GF-D8 (cell line): Measurements from ENCODE around the gene GLOD4.
"Not testable (repeated sequence)": the region's sequence is repeated elsewhere in the genome, so short reads cannot be mapped to it uniquely, and the experiment has no call there.

Experiments used
- DNase-seq: peaks from one replicate; lab custom pipeline; 2025; lab: John Stamatoyannopoulos, UW

Gene GLOD4, protein sequence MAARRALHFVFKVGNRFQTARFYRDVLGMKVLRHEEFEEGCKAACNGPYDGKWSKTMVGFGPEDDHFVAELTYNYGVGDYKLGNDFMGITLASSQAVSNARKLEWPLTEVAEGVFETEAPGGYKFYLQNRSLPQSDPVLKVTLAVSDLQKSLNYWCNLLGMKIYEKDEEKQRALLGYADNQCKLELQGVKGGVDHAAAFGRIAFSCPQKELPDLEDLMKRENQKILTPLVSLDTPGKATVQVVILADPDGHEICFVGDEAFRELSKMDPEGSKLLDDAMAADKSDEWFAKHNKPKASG

DNA sequence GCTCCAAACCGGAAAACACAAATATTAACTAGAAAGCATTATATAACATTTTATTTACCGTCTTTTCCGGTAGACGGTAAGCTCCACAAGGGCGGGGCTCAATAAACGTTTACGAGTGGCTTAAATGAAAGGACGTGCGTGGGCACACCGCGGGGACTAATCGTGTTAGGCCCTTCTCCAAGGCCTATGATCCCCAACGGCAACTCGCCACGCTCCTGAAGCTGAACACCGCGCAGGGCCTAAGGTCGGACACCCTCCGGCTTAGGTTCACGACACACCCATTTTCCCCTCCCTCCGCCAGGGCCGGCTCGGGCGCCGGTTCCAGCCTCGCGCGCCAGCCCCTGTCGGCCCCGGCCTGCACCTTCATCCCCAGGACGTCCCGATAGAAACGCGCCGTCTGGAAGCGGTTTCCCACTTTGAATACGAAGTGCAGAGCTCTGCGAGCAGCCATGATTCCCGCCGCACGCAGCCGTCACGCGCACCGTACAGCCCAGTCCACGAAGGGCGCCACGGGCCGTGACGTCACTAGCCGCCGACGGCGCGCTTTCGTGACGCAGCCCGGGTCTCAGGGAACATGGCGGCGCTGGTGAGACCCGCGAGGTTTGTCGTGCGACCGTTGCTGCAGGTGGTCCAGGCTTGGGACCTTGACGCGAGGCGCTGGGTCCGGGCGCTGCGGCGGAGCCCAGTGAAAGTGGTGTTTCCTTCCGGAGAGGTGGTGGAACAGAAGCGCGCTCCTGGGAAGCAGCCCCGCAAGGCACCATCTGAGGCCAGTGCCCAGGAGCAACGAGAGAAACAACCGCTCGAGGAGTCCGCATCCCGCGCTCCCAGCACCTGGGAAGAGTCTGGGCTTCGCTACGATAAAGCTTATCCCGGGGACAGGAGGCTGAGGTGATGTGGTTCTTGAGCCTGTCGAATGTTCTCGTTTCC, at the start of gene GLOD4, which contains the start of gene MRM3:
Gene GLOD4, minus strand, starts transcription at position 476 of the 927 bp plus-strand sequence. Its CDS starts 25 bp downstream, at position 451.
Gene MRM3, plus strand, starts transcription at position 549 of the 927 bp plus-strand sequence. Its CDS starts 26 bp downstream, at position 575.
- DNase-seq: peak; percentile 3

DNA sequence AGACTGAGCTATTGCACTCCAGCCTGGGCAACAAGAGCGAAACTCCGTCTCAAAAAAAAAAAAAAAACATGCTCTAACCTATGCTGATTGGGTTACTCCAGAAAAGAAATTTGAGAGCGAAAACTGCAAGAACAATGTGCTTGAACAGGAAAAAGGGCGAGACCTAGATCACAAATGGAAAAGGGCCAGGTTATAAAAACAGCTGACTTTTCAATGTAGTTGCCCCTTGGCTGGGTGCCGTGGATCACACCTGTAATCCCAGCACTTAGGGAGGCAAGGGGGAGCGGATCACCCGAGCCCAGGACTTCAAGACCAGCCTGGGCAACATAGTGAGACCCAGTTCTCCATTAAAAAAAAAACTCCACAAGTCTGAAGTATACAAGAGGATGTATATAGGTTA, 48.9 kb upstream of the GLOD4 start:
- no peak for DNase-seq

DNA sequence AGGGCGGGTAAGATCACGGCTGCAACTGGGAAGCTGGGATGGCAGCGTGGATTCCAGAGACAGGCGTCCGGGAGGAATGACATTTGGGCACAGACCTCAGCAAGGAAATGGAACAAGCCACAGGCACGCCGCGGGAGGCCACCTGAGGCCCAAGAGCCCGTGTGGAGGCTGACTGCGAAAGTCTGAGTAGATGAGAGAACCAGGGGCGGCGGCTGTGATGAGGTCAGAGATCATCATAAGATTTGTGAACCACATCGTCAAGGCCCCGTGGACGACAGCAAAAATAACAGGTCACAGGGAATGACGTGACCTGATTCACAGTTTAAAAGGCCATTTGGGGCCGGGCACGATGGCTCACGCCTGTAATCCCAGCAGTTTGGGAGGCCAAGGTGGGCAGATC, 48.3 kb upstream of the GLOD4 start:
- DNase-seq: no peak

DNA sequence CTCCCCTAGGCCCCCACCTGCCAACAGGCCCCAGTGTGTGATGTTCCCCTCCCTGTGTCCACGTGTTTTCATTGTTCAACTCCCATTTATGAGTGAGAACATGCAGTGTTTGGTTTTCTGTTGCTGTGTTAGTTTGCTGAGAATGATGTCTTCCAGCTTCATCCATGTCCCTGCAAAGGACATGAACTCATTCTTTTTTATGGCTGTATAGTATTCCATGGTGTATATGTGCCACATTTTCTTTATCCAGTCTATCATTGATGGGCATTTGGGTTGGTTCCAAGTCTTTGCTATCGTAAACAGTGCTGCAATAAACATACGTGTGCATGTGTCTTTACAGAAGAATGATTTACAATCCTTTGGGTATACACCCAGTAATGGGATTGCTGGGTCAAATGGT, 47.5 kb upstream of the GLOD4 start:
- not testable (repeated sequence) for DNase-seq

DNA sequence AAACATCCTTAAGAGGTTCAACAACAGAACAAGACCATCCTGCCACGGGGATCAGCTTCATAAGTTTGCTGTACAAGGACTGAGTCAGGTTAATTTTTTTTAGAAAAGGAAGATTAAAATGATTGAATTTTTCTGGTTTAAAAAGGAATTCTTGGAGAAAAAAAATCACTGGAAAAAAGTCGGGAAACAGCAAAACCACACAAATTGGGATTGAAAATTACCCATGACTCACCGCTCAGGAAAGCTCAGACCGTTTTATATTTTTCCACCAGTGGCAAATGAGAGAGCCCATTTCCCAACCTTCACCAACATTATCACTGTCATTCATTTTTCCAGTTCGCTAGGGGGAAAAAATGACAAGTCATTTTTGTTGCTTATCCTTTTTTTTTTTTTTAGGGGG, 46.7 kb upstream of the GLOD4 start:
- DNase-seq: no peak

DNA sequence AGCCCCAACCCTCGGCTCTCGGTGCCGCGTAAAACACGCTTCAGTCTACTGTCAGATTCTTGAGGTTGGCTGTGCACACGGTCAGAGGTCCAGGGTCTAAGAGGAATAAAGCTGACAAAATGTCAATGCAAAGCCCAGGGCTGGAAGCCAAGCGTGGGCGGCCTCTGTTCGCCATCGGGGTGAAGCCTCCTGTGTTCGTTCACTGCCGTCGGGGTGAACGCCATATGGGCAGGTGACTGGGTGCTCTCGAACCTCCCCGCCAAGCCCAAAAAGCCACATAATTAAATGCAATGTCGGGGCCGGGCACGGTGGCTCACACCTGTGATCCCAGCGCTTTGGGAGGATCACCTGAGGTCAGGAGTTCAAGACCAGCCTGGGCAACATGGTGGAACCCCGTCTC, 44.7 kb upstream of the GLOD4 start:
- DNase-seq: no peak

DNA sequence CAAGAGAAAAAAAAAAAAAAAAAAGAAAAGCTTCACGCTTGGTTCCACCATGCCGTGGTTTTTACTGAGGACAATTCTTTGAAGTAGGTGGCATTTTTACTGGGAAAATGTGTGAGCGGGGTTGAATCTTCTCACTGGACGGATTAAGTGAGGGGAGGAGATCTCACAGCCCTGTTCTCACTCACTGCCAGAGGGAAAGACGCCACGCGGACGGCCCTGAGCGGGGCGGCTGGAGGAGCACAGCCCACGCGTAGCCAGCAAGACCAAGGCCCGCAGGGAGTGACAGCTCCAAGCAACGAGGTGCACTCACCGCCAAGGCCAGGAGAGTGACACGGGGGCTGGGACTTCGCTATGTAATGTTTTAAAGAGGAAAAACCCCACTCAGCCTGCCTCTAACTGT, 43.1 kb upstream of the GLOD4 start:
- no peak for DNase-seq

DNA sequence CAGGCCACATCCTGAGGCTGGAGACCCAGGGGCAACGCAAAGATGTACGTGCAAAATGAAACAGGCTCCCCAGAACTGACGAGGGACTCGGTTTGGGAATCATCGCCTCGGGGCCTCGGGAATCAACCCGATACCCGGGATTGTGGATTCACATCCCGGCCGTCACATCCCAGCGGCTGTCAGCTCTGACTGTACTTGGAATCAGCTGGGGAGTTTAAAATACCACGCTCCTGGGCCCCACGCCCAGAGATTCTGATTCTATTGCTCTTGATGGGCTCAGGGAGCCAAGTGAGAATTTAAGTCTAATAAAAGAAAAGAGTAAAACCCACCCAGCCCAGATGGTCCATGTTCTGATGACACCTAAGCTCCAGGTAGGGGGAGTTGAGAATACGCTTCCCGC, 42.3 kb upstream of the GLOD4 start:
- no peak for DNase-seq

DNA sequence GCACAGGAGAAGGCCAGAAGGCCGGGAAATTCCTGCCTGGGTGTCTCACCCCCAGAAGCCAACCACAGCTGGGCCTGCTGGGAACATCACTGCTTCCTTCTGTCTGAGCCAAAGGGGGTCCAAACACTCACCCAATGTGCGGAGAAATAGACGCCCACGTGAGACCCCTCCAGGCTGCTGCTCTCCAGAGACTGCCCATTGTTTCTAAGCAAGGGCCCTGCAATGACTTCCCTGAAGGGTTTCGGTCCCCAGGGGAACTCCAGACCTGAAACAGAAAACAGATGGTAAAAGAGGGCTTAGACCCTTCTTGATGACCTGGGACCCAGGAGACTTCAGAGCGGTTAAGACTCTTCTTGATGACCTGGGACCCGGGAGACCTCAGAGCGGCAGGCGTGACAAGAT, 41.4 kb upstream of the GLOD4 start:
- DNase-seq: no peak

DNA sequence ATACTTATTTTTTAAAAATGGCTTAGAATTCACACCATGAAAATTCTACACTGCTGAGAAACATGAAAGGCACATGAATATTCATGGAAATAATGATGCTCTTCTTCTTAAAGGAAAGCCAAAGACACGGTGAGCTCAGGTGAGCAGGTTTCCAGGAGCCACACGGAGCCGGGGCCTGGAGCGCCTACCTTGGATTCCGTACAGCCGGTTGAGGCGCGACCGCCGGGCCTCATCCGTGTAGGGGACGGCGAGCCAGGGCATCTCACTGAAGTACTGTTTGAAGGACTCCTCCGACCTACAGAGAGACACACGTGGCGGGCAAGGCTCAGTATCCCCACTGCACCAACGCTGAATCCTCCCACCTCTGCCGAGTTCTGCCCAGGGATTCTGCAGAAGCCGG, 37.2 kb upstream of the GLOD4 start:
- DNase-seq: no peak

DNA sequence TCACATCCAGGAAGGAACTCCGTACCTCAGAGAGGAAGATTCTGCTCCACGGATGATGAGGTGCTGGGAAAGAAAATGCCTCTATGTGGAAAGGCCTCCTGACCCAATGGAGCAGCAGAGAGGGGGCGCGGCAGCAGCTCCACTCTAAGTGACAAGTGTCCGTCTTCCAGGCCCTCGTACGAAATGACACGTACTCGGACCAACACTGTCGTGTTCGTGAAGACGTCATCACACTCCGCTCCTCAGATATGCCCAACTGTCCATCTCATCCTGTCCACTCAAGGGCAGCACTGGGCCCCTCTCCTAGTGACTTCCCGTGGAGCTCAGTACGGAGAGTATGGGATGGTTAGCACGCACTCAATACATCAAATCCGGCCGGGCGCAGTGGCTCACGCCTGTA, 32.3 kb upstream of the GLOD4 start:
- no peak for DNase-seq

DNA sequence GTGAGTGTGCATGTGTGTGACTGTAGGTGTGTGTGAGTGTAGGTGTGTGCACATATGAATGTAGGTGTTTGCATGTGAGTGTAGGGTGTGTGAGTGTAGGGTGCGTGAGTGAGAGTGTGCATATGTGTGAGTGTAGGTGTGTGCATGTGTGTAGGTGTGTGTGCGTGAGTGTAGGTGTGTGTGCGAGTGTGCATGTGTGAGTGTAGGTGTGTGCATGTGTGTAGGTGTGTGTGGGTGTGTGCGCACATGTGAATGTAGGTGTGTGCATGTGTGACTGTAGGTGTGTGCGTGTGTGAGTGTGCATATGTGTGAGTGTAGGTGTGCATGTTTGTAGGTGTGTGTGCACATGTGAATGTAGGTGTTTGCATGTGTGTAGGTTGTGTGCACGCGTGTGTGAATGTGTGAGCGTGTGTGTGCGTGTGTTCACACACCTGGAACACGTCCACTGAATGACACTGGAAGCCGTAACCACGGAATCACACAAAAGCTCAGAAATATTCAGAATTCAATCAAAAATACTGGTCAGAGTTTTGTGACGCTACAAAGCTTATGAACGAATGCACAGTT, 30.6 kb upstream of the GLOD4 start:
- no peak for DNase-seq

DNA sequence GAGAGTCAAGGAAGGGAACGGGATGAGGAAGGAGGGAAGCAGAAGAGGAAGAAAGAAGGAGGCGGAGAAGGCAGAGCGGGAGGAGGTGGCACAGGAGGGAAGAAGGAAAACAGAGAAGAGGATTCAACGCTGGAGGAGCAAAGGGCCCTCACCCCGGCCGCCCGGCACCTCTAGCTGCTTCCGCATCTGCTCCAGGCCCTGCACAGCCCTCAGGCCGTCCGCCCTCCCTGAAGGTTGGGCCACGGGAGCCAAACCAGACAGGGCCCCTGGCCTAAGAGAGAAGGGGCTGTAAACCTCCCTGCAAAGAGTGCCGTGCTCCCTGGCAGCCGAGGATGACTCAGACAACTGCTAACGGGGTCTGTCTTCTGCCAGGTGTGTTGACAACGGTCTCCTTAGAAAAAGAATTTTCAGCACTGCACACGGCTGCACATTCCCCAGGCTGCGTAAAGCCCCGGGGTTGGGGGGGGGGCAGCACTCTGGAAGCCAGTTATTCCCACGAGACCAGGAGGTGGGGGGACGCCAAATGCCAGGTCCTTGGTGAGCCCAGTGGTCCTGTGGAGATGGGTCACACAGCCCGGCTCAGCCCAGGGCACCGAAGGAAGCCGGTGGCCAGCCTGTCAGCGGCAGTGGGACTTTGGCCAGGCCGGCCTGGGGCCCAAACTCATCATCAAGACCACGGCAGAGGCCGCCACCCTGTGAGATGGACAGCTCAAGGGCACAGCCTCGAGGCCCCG, 29.1 kb upstream of the GLOD4 start:
- no peak for DNase-seq

DNA sequence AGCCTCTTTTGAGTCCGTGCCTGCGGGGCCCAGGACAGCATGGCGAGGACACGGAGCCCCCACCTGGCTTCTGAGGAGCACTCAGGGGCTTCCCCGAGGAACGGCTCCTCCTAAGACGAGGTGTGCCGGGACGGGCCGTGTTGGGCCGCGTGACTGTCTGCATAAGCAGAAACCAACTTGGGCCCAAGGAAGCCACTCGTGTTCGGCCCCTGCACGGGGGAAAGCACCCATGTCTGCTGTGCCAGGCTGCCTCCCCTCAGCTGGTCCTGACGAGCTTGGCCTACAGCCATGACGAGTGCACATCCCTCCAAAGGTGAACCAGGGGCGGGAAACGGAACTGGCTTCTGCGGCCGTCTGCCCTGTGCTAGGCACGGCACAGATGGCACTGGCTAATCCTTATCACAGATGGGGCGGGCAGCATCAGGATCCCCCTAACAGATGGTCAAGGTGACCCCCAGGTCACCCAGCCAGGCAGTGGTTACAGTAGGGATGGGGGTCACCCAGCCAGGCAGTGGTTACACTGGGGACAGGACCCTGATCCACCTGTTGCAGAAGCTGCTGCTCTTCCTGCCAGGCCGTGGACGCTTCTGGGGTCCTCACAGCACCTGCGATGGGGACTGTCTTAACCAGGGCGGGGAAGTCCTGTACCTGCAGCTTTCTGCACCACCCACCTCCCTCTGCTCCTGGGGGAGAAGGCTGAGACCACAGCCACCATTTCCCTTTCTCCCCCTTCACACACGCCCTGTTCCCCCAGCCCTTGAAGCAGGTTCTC, 25.6 kb upstream of the GLOD4 start:
- DNase-seq: no peak

DNA sequence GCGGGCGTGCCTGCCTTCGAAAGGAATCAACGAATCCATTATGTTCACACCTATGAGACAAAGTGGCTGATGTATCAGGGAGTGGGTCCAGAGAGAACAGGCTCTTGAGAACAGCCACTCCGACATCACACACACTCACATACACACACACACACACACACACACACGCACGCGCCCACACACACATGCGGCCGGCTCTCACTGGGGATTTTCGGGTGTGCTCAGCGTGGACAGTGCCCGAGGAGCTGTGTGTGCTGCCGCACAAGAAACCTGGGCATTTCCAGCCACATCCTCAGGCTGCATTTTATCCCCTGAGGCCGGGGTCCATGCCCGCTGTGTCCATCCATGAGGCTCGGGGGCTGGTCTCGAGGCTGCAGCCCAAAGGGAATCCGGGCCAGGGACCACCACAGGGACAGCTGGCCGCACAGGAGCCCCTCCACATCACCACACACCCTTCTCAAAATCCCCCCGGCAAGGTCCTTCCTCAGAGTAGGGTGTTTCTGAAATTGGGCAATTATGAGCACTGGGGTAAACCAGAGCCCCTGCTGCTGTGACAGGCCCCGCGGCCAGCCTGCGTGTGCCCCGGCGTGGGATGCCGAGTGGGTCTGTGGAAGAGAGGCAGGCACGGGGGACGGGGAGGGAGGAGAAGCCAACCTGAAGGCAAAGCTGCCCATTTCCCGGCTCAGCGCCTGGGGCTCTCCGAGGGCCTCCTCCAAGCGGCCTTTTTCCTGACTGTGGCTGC, 24.9 kb upstream of the GLOD4 start:
- no peak for DNase-seq

DNA sequence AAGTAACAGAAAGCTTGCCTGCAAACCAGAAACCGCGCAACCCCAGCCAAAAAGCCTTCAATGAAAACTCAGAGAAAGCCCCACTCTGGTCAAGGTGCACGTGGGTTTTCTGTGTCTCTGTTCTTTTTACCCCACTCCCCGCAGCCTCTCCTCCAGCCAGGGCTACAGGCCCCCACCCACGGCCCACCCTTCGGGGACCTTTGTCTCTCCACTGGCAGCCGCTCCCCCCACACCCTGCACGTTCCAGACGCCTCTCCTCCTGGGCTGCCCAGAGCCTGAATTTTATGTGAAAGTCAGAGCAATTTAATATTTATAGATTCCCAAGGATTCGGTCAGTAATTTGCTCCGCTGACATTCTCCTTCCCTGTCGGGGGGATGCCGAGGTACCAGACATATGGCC, 24.3 kb upstream of the GLOD4 start:
- DNase-seq: no peak

DNA sequence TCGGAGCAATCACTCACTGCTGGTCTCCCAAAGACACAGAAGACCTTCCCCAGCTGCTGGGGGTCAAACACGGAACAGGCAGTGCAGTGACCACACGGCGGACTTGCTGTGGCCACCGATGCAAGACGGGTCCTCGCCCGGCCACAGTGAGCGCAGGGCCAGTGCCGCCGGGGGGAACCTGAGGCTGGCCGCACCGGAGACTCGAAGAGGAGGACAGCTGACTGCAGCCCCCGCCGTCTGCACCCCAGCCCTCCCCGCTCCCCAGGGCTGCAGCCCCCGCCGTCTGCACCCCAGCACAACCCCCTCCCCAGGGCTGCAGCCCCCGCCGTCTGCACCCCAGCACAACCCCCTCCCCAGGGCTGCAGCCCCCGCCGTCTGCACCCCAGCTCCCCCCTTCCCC, 23.8 kb upstream of the GLOD4 start:
- not testable (repeated sequence) for DNase-seq

DNA sequence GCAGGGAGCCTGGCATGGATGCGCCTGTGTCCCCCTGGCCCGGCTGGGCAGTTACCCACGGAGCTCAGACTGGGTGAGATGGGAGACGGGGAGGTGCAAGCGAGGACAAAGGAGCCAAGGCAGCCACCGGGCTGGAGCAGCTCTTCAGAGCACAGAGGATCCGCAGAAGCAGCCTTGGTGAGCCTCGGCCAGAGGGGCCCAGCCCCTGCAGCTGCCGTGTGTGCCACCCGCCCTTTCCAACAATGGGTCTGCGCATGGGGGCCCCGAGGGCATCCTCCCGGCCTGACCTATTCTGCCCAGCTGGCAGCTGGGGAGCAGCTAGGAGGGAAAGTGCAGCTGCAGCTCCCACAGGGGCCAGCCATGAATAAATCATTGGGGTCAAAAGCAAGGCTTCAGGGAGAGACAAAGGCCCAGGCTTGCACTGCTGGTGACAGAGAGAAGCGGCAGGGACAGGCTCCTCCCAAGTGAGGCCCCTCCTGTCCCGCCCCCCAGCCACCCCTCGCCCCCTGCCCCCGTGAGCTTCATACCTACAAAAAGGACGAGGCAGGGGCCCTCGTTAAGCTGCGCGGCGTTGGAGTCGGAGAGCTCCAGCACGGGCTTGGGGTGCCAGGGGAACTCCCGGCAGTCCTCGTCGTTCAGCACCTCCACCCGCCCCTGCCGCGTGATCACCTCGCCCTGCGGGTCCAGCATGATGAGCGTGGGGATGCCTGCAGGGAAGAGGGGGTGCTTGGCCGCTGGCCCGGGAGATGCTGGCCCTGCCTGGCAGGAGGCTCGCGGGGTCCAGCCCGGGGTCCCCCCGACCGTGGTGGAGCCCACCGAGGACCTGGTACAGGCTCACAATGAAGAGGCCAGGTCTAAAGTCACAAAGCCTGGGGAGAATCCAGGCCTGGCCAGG, 22.7 kb upstream of the GLOD4 start:
- DNase-seq: no peak
